Activated CD8-positive, alpha-beta memory T cell treated with anti-CD3 and anti-CD28 coated beads, Interleukin-2, amount 50 U/mL, for 1 hour (primary cell): ENCODE data around the gene BIRC3.
"Not testable (repeated sequence)": the region's sequence is repeated elsewhere in the genome, so short reads cannot be mapped to it uniquely, and the experiment has no call there.

ENCODE experiments used
- DNase-seq: peaks from one replicate; pipeline ENCODE4 v3.0.0-alpha.2; 2020; ENCODE audit errors: extremely low read depth

Gene BIRC3

DNA sequence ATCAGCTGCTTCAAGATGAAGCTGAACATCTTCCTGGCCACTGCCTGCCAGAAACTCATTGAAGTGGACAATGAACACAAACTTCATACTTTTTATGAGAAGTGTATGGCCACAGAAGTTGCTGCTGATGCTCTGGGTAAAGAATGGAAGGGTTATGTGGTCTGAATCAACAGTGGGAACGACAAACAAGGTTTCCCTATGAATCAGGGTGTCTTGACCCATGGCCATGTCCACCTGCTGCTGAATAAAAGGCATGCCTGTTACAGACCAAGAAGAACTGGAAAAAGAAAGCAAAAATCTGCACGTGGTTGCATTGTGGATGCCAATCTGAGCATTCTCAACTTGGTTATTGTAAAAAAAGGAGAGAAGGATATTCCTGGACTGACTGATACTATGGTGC lies 22.2 kb upstream of the BIRC3 start:
- DNase-seq = no peak

DNA sequence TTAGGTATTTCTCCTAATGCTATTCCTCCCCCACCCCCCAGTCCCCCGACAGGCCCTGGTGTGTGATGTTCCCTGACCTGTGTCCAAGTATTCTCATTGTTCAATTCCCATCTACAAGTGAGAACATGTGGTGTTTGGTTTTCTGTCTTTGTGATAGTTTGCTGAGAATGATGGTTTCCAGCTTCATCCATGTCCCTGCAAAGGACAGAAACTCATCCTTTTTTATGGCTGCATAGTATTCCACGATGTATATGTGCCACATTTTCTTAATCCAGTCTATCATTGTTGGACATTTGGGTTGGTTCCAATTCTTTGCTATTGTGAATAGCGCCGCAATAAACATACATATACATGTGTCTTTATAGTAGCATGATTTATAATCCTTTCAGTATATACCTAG lies 20.5 kb upstream of the BIRC3 start:
- not testable (repeated sequence) for DNase-seq

DNA sequence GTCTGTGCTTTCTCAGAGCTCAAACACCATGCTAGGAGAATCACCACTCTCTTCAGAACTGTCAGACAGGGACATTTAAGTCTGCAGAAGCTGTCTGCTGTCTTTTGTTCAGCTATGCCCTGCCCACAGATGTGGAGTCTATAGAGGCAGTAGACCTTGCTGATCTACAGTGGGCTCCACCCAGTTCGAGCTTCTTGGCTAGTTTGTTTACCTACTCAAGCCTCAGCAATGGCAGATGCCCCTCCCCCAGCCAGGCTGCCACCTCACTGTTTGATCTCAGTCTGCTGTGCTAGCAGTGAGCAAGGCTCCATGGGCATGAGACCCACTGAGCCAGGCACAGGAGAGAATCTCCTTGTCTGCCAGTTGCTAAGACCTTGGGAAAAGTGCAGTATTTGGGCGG lies 16.4 kb upstream of the BIRC3 start:
- not testable (repeated sequence) for DNase-seq

DNA sequence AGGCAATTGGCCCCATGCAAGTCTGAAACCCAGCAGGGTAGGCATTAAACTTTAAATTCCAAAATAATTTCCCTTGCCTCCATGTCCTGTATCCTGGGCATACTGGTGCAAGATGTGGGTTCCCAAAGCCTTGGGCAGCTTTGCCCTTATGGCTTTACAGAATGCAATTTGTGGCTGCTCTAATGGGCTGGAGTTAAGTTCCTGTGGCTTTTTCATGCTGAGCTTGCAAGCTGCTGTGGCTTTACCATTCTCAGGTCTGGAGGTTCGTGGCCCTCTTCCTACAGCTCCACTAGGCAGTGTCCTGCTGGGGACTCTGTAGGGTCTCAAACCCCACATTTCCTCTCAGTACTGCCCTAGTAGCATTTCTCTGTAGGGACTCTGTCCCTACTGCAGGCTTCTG lies 15.0 kb upstream of the BIRC3 start:
- no peak for DNase-seq

DNA sequence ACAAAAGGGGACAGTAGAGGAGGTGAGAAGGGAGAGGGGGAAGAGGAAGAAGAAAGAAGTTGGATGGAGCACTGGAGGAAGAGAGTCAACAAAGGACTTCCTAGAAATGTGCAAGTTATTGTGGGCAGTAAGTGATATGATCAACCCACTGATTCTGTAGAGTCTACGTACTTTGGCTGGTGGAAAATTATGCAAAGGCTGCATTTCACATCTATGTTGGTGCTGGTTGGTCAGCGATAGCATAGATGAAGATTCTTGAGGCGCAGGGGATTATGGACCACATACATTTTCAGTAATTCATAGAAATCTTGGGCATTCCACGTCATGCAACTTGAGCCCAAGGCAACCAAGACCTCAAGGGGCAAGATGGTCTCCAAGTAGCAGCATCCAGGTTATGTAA lies 12.6 kb upstream of the BIRC3 start:
- DNase-seq = no peak

DNA sequence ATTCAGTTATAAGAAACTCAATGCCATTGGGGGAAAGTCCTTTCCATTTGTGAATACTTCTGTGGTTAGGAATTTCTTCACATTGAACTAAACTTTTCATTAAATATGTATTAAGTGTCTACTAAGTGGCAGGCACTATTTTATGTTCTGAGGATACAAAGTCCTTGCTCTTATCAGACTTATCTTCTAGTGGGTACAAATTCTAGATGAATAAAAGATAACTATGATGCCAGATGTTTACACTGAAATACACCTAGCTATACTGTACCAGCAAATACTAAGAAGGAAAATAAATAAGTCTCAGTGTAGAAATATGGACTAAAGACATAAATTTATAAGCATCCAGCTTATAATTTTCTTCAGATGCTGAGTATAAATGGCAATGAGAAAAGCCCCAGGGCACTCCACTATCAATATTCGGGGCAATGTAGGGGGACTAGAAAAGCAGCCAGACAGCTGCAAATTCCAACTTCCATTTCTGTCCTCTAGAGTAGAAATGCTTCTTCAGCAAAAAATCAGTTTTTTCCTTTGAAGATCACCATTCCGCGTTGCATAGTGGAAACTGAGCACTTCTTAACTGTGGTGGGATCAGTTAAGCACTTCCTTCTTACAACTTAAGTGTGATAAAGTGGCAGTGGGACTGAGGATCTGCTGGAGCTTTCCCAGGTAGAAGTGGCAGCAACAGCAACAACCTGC lies 11.8 kb upstream of the BIRC3 start:
- no peak for DNase-seq

DNA sequence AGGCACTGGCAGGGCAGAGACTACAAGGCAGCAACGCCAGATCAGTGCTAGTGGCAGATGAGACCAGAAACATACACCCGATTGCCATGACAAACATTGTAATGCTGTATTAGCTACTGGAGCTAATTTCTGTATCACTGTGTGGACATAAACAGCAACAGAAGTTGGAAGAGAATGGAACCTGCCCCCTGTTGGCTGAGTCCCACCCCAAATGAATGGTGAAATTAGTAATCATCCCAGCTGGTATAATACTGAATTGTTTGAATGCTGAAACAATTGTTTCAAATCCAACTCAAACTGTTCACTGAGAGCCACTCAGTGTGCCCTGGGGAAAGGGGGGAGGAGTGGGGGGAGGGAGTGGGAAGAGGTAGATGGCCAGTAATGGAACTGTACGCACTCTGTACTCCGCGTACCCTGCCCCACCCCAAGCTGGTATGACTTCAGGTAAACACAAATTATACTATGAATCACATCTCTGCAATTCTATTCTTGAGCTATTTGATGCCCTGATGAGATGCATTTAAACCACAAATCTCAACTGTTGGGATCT lies 11.2 kb upstream of the BIRC3 start:
- DNase-seq = no peak

DNA sequence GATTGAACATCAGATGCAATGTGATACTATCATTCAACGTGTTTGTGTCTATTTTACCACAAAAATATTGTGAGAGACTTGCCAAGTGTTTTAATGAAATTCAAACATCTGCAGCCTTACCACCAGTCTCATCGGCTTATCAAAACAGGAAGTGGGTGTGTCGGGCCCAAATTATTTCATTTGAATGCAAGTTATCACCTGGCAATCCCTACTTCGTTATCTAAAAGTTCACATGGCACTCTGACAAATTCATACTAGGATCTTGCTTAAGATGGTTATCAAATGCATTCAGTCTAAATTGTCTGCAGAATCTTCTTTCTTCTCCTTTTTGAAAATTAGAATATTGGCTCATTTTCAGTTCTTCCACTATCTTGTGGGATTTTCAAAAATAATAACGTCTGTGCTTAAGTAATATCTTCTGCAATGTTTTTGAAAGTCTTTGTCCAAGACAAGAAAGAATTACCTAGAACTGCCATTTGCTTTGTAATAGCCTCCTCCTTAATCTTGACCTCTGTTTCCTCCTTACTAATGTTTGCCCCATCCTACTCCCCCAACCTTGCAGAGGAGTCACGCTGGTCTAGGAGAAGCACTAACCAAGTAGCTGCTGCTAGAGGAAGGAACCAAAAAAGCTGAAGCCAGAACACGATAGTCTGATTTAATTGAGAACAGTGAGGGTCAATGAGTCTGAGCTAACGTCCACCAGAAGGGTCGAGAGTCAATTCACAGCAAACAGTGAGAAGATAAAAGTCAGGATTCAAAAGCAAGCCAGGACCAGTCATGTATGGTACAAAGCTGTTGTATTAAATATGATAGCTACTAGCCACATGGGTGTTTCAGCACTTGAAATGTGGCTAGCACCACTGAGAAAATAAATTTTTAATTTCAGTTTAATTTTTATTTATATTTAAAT lies 10.2 kb upstream of the BIRC3 start:
- DNase-seq = no peak

DNA sequence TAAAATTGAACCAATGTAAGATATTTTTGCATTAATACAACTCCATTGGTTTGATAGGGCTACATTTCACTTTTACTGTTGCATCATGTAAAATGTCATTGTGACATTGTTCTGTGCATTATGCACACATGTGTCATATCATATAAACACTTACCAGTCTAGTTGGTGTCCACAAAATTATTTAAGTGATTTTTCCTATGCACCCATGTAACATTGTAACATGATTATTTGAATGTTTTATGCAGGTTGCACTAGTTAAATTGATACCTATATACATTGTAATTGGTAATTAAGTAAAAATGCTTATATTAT lies 9.6 kb upstream of the BIRC3 start:
- no peak for DNase-seq

DNA sequence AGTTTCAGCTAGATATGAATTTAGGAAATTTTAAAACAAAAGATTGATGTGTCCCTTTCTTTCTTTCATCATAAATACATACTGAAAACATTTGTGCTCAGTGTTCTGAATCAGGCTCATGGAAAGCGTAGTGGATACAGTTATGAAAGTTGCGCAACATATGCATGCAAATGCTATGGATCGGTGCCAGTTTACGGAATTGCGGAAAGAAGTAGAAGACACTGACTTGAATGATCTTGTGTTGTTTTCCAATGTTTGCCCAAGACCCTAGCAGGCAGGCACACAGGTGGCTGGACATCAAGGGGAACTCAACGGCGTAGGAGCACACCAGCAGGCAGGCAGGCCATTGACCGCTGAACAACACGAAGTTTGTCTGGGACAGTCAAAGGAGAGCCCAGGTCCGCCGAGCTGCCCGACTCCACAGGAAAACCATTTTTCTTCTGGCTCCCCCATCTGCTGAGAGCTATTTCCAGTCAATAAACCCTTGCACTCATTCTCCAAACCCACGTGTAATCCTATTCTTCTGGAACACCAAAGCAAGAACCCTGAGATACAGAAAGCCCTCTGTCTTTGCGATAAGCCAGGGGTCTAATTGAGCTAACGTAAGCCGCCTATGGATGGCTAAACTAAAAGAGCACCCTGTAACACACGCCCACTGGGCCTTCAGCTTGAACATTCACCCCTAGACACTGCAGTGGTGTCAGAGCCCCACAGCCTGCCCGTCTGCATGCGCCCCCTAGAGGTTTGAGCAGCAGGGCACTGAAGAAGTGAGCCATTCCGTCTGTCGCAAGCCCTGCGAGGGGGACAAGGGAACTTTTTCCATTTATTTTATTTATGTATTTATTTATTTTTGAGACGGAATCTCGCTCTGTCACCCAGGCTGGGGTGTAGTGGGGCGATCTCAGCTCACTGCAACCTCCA lies 7.4 kb upstream of the BIRC3 start:
- DNase-seq = no peak

DNA sequence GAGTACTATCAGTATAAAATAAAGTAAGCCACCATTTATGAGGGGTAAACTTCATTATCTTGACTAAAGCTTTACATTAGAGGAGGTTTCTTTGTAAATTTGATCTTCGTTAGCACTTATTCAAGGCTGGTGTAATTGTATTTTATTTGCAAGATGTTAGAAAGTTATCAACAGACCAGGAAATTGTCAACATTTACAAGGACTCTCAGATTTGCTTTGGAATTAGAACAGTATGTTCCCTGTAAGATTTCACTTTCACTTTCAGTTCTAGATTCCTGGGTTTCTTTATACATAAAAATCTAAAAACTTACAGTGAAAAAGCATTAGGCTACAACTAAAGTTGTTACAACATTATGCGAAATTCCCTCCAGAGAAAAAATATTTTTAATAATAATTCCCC lies 4.6 kb upstream of the BIRC3 start:
- DNase-seq = no peak

DNA sequence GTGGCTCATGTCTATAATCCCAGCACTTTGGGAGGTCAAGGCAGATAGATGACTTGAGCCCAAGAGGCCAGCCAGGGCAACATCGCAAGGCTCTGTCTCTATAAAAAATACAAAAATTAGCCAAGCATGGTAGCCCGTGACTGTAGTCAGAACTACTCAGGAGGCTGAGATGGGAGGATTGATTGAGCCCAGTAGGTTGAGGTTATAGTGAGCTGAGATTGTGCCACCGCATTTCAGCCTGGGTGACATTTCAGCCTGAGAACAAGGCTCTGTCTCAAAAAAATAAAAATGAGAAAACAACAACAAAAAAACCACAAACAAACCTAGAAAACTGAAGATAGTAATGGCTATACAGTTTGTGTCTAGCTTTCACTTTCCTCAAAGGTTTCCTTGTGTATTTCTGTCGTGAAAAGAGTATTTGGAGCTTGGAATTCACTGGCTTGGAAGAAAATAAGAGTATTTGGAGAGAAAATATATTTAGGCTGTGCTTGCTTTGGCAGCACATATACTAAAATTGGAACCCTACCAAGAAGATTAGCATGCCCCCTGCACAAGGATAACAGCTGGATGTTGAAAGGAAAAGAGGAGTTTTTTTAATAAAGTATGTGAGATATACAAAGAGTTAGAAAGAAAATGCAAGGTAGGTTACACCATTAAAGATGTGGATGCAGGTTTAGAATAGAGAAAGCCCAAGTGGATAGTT lies 3.9 kb upstream of the BIRC3 start:
- no peak for DNase-seq

DNA sequence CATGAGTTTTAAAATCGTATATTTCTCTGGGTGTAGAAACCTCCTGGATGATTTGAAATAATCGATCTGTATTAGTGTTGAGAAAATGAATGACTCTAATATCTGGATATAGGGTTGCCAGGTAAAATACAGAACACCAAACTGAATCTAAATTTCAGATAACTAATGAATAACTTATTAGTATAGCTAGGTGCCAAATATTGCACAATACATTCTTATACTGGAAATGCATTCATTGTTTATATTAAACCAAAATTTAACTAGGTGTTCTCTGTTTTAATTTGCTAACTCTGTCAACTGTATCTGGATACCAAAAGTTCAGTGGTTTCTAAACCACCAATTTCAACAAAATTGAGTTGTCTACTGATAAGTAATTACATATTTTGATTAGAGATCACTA lies 2.5 kb upstream of the BIRC3 start:
- DNase-seq = no peak

DNA sequence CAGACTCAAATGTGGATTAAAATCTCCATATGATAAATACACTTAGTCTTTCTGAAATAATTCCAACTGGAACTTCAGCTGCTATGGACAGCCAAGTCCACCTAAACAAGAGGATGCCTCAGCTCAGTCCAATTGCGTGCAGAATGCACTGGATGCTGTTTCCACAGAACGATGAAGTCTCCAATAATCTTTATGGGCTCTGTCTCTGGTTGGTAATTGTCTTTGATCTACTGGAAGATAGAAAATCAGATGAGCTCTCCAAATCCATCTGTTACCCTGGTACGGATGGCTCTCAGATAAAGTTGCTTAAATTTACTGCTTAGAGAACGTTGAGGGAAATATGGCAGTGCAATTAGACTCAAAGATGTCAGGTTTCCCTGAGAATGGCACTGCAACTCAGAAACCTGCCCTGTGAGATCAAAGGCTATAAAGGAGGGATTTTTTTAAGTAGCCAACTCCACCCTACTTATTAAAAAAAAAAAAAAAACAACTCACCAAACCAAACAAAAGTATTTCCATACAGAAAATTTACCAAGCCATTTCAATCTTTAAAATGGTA lies 859 bp upstream of the BIRC3 start:
- no peak for DNase-seq

DNA sequence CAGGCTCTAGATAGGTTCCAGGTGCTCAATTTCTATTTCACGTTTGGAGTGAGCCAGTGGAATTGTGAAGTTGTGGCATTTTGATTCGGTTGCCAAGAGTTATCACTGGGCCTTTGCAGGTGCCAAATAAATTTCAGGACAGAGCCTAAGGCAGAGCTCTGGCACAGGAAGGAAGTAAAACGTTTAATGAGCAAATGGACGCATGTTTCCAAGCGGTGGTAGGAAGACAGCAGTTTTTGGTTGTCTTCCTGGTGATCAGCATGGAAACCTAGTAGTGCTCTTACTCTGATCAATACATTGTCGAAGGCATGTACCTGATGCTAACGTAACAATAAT lies 452 bp downstream of the BIRC3 start:
- DNase-seq = no peak

DNA sequence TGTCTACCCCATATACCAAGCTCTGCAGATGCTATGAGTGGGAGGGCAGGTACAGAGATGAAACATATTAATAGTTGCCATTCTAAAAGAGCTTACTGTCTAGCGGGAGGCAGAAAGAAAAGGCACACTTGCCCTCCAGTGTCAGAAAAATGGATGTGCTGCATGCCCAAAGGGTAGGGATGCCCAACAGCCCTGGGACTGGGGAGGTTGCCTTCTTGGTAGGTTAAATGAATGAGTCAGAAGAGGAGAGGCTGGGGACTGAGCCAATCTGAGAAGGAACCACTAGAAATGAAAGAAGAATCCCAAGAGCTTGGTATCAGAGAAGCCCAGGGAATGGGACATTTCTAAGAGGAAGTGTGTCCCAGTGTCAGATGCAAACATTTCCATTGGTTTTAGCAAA lies 1.2 kb downstream of the BIRC3 start:
- no peak for DNase-seq

DNA sequence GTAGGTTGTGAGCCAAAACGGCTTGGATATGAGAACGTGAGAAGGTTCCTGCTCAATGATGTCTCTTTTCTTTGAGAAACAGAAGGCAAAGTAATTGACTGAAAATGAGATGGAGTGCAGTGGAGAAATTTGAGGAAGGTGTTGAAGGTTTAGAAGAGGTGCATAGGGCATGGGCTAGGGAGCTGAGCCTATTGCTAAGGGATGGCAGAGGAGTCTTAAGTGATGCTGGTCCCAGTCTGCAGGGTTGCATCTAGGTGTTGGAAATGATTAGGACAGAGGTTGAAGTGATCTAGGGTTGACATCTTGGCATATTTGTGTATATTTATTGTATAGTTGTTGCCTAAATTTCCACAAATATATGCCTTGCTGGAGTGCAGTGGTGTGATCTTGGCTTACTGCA lies 2.3 kb downstream of the BIRC3 start:
- DNase-seq = no peak

DNA sequence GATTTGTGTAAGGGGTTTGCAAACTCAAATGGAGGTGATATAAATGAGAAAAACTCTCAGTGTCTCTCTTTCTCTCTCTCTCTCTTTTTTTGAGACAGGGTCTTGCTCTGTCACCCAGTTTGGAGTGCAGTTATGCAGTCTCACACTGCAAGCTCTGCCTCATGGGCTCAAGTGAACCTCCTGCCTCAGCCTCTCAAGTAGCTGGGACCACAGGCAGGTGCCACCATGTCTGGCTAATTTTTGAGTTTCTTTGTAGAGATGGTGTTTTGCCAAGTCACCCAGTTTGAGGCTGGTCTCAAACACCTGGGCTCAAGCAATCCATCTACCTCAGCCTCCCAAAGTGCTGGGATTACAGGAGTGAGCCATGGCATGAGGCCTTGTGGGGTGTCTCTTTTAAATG lies 2.9 kb downstream of the BIRC3 start:
- DNase-seq = no peak

DNA sequence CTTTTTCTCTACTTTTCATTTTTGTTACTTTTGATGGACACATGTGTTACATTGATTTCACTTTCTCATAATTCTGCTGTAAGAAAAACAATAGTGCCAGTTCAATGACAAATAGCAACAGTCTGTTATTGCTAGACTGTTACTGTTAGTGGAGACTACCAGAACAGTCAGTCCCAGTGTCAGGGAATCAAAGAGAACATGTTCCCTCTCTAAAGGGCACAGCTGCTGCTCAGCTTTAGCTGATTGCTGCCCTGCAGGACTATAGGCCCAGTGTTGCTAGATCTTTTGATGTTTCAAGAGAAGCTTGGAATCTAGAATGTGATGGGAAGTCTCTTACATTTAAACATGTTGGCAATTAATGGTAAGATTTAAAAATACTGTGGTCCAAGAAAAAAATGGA lies 3.4 kb downstream of the BIRC3 start:
- no peak for DNase-seq

DNA sequence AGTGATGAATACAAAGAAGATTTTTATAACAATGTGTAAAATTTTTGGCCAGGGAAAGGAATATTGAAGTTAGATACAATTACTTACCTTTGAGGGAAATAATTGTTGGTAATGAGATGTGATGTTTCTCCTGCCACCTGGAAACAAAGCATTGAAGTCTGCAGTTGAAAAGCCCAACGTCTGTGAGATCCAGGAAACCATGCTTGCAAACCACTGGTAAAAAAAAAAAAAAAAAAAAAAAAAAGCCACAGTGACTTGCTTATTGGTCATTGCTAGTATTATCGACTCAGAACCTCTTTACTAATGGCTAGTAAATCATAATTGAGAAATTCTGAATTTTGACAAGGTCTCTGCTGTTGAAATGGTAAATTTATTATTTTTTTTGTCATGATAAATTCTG lies 5.3 kb downstream of the BIRC3 start:
- no peak for DNase-seq

DNA sequence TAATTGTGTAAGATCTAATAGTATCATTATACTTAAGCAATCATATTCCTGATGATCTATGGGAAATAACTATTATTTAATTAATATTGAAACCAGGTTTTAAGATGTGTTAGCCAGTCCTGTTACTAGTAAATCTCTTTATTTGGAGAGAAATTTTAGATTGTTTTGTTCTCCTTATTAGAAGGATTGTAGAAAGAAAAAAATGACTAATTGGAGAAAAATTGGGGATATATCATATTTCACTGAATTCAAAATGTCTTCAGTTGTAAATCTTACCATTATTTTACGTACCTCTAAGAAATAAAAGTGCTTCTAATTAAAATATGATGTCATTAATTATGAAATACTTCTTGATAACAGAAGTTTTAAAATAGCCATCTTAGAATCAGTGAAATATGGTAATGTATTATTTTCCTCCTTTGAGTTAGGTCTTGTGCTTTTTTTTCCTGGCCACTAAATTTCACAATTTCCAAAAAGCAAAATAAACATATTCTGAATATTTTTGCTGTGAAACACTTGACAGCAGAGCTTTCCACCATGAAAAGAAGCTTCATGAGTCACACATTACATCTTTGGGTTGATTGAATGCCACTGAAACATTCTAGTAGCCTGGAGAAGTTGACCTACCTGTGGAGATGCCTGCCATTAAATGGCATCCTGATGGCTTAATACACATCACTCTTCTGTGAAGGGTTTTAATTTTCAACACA lies 6.4 kb downstream of the BIRC3 start:
- no peak for DNase-seq
